Gastrocnemius medialis (tissue), 4 donors: Measurements from ENCODE around the gene LDLRAD4. TPM values are rescaled to one million over a fixed set of nuclear protein-coding genes. Genes with fewer than 3 reads are reported as not detected.

Experiments
- ATAC-seq, 2 donors: fragments of 150-250 bp; one replicate each; pipeline ENCODE4 v1.9.1; 2016
- DNase-seq, 2 donors: peaks; one replicate each; pipeline ENCODE4 v3.0.0-alpha.2; 2019
- H3K27ac ChIP-seq, 4 donors: fragments of 200-600 bp; sonication (generic); 1 replicate in 1 of 4; 2 replicates in 3 of 4; pipeline ENCODE4 v1.5.1; 2016 to 2018; ENCODE audit warnings: mild to moderate bottlenecking in 2 of 4, moderate library complexity in 1 of 4
- H3K27me3 ChIP-seq, 3 donors: fragments of 200-600 bp; sonication (generic) in 2 of 3; 1 replicate in 1 of 3; 2 replicates in 2 of 3; pipeline versions ENCODE4 v1.5.1 to v1.6.0; 2016 to 2019; ENCODE audit warnings: mild to moderate bottlenecking in 1 of 3, moderate library complexity in 1 of 3
- H3K36me3 ChIP-seq, 2 donors: fragments of 200-600 bp; sonication (generic) in 1 of 2; one replicate each; pipeline ENCODE4 v1.5.1; 2017 to 2018
- H3K4me1 ChIP-seq, 2 donors: fragments of 200-600 bp; sonication (generic) in 1 of 2; one replicate each; pipeline ENCODE4 v1.5.1; 2016 to 2017; ENCODE audit warnings: mild to moderate bottlenecking in 2 of 2
- H3K4me3 ChIP-seq, 4 donors: fragments of 200-600 bp; sonication (generic) in 3 of 4; 1 replicate in 1 of 4; 2 replicates in 3 of 4; pipeline ENCODE4 v1.5.1; 2016 to 2019; ENCODE audit warnings: mild to moderate bottlenecking in 2 of 4
- H3K9me3 ChIP-seq, 3 donors: fragments of 200-600 bp; sonication (generic) in 2 of 3; 1 replicate in 1 of 3; 2 replicates in 2 of 3; pipeline ENCODE4 v1.5.1; 2016 to 2019
- CTCF ChIP-seq, 5 experiments: fragments of 450-650 bp in 3 of 5; fragments of 200-600 bp in 2 of 5; sonication (generic) in 2 of 5; IDR thresholded peaks in 4 of 5; conservative IDR thresholded peaks in 1 of 5; 1 replicate in 4 of 5; 2 replicates in 1 of 5; pipeline ENCODE4 v1.5.1; 2016 to 2019; ENCODE audit warnings: antibody characterized with exemption in 5 of 5, mild to moderate bottlenecking in 3 of 5, moderate library complexity in 3 of 5
- POLR2A ChIP-seq, 2 donors: fragments of 450-650 bp; IDR thresholded peaks; one replicate each; pipeline ENCODE4 v1.6.1; 2017; ENCODE audit warnings: antibody characterized with exemption in 2 of 2, mild to moderate bottlenecking in 2 of 2, moderate library complexity in 2 of 2
- in situ Hi-C, 4 donors: fragments of 200-750 bp; cut with MboI; loops; one replicate each; pipeline versions ENCODE4 v1.15.0 to v1.8.0; 2017; ENCODE audit warnings: low sequenced_read_pairs in 4 of 4
- intact Hi-C: fragments of 100-400 bp; cut with DNase I; formaldehyde crosslinking; loops from one replicate; pipeline ENCODE4 v1.15.1; 2023; ENCODE audit warnings: low total_unique reads
- total RNA-seq, 4 donors: library from RNA; depleted of rRNA; stranded (reverse); fragments of >200 nt; gene quantifications; one replicate each; pipeline versions ENCODE4 v1.1.0 to v1.2.3, GENCODE V29; 2016

LDLRAD4 gene
- total RNA-seq, 4 donors from 2014 or later: 3.9 to 11.1 (median 6.5) TPM

DNA sequence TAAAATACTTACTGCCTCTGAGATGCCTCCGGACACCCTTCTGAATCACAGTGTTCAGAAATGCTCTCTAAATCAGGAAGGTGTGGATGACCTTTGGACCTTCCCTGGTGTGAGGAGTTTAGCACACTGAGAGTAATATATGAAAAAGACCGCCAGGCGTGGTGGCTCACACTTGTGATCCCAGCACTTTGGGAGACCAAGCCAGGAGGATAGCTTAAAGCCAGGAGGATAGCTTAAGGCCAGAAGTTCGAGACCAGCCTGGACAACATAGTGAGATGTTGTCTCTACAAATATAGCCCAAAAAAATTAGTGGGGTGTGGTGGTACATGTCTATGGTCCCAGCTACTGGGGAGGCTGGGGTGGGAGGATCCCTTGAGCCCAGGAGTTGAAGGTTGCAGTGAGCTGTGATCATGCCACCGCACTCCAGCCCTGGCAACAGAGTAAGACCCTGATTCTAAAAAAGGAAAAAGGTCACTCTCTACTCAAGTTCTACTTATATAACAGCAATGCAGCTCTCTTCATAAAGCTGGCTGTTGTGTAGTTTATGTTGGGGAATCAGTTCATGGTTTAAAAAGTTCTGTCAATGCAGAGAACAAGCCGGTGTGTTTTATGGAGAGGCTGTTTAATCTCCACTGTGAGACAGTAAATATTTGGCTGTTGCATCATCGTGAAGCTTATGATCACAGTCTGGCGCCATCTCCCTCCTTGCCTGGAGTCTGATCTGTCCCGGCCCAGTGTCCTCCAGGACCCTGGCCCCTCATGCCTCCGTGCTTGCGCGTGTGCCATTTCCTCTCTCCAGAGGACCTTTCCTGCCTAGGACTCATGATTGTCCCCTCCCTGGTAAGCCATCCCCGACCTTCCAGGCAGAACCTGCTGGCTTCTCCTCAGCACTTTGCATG is 323.3 kb downstream of the LDLRAD4 start:
- intact Hi-C loops: no loop called here
- ATAC-seq: peak; percentile 46 to 65
- TF ChIP-seq POLR2A (IDR thresholded peaks at IDR 0.05) (no peak), CTCF (IDR thresholded peaks at IDR 0.05 in 4 of 5, conservative IDR thresholded peaks at IDR 0.05 in 1 of 5) (no peak)
- in situ Hi-C loops: loop anchor here in 1 of 4 donors (25.0 kb wide), 1 partner anchor 330 kb away; the partner anchor contains the start of gene LDLRAD4
- H3K27ac ChIP-seq: no peak overlapping the region
- H3K4me1 ChIP-seq: peaks cover 3 to 20% of the 10 kb centered on the region in 2 donors
- H3K4me3 ChIP-seq: no peak overlapping the region
- no peaks in the 10 kb centered on the region for H3K36me3 ChIP-seq
- no peaks in the 10 kb centered on the region for H3K27me3 ChIP-seq
- no peak for DNase-seq
- no peaks in the 10 kb centered on the region for H3K9me3 ChIP-seq

GRCh38 chr18:13542520-13542847 is 323.9 kb downstream of the LDLRAD4 start:
- ATAC-seq: no peak
- no peak overlapping the region for H3K27ac ChIP-seq

GRCh38 chr18:13543144-13543543 is 324.6 kb downstream of the LDLRAD4 start:
- H3K27ac ChIP-seq: no peak overlapping the region
- DNase-seq (no peak), ATAC-seq (no peak)
- no peak overlapping the region for H3K4me3 ChIP-seq
- in situ Hi-C loops (loop anchor here in 1 of 4 donors (25.0 kb wide), 1 partner anchor 331 kb away; the partner anchor contains the start of gene LDLRAD4), intact Hi-C loops (no loop called here)
- peaks cover 9 to 26% of the 10 kb centered on the region in 2 donors for H3K4me1 ChIP-seq
- no peaks in the 10 kb centered on the region for H3K27me3 ChIP-seq
- TF ChIP-seq CTCF (IDR thresholded peaks at IDR 0.05 in 4 of 5, conservative IDR thresholded peaks at IDR 0.05 in 1 of 5) (no peak), POLR2A (IDR thresholded peaks at IDR 0.05) (no peak)
- H3K9me3 ChIP-seq: no peaks in the 10 kb centered on the region
- no peaks in the 10 kb centered on the region for H3K36me3 ChIP-seq

More at GRCh38 chr18:13542520-13542847, 323.9 kb downstream of the LDLRAD4 start:
- intact Hi-C loops: no loop called here
- H3K4me1 ChIP-seq: peaks cover 9 to 26% of the 10 kb centered on the region in 2 donors
- H3K4me3 ChIP-seq: no peak overlapping the region
- no peak for DNase-seq
- in situ Hi-C loops: loop anchor here in 1 of 4 donors (25.0 kb wide), 1 partner anchor 330 kb away; the partner anchor contains the start of gene LDLRAD4
- TF ChIP-seq CTCF (IDR thresholded peaks at IDR 0.05 in 4 of 5, conservative IDR thresholded peaks at IDR 0.05 in 1 of 5) (no peak), POLR2A (IDR thresholded peaks at IDR 0.05) (no peak)
- H3K9me3 ChIP-seq: no peaks in the 10 kb centered on the region
- H3K36me3 ChIP-seq: no peaks in the 10 kb centered on the region
- no peaks in the 10 kb centered on the region for H3K27me3 ChIP-seq

DNA sequence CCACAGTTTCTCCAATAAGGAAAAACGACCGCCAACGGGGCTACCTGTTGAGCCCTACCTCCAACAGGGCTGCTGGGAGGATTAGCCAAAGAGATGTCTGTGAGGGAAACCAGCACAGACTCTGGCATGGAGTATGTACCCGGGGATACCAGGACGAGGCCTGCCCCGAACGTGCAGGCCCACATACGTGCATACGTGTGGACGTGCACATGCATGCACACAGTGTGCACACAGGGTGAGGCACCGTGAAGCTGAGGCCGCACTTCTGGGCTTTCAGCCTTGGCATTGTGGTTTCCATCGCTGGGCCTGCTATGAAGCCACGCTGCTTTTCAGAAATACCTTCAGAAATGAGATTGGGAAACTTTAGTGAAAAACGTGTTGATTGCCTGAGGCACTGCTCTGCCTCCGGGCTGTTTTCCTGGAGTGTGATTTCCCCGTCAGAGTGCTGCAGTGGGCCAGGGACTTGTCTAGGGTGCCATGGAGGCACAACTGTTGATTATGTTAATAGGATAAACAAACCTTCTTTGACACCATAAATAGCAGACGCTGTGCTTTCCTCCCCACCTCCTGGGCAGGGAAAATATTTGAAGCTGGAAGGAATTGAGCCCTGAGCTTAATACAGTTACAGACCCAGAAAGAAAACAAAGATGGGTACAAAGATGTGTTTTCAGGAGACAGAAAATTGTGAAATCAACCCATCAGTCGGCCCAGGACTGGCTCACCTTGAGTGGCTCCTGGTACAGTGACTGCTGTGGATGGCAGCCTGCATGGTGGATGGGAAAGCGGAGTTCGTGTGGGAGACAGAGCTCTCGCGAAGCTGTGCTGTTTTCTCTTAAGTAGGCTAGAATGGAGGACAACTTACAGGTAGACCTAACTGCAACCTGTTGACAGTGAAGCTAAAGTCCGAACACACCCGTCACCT is 325.5 kb downstream of the LDLRAD4 start:
- H3K9me3 ChIP-seq: no peaks in the 10 kb centered on the region
- DNase-seq (no peak), ATAC-seq (no peak)
- no peak overlapping the region for H3K27ac ChIP-seq
- no peaks in the 10 kb centered on the region for H3K36me3 ChIP-seq
- TF ChIP-seq POLR2A (IDR thresholded peaks at IDR 0.05): no peak
- no peak for TF ChIP-seq CTCF (IDR thresholded peaks at IDR 0.05 in 4 of 5, conservative IDR thresholded peaks at IDR 0.05 in 1 of 5)
- intact Hi-C loops: no loop called here
- in situ Hi-C loops: loop anchor here in 1 of 4 donors (25.0 kb wide), 1 partner anchor 332 kb away; the partner anchor contains the start of gene LDLRAD4
- H3K27me3 ChIP-seq: no peaks in the 10 kb centered on the region
- peaks cover 15 to 23% of the 10 kb centered on the region in 2 donors for H3K4me1 ChIP-seq
- no peak overlapping the region for H3K4me3 ChIP-seq
